ENCODE results near the gene MPRIP.

- TF ChIP-seq TAF1 (IDR thresholded peaks at IDR 0.05; ENCODE audit: borderline replicate concordance, insufficient read depth, low read length): no peak
- TF ChIP-seq REST (IDR thresholded peaks at IDR 0.05; ENCODE audit: insufficient read depth in 1 of 2, low read depth in 2 of 2, low read length in 2 of 2): no peak
- no peak for TF ChIP-seq POLR2AphosphoS5 (IDR thresholded peaks at IDR 0.05; ENCODE audit: low read depth, low read length)
- TF ChIP-seq SIN3A (IDR thresholded peaks at IDR 0.05; ENCODE audit: borderline replicate concordance, insufficient read depth, low read length): no peak
Observed at GRCh38 chr17:17110520-17110919, 68.3 kb downstream of the MPRIP start.
